Rectal smooth muscle tissue (tissue), 1 donor: ENCODE data around the gene CACNA2D3.

Source experiments
- H3K27ac ChIP-seq: one replicate; pipeline ENCODE4 v1.7.0; 2013; ENCODE audit warnings: low read depth, low read length, inconsistent platforms
- H3K27me3 ChIP-seq: one replicate; pipeline ENCODE4 v1.7.0; 2013; ENCODE audit warnings: low read length; ENCODE audit not compliant: control insufficient read depth, insufficient read depth
- H3K36me3 ChIP-seq: one replicate; pipeline ENCODE4 v1.7.0; 2013; ENCODE audit warnings: low read length; ENCODE audit not compliant: control insufficient read depth, insufficient read depth
- H3K4me1 ChIP-seq: one replicate; pipeline ENCODE4 v1.7.0; 2013; ENCODE audit warnings: low read length; ENCODE audit not compliant: control insufficient read depth, insufficient read depth
- H3K4me3 ChIP-seq: one replicate; pipeline ENCODE4 v1.7.0; 2013; ENCODE audit warnings: low read length
- H3K9ac ChIP-seq: one replicate; pipeline ENCODE4 v1.7.0; 2013; ENCODE audit warnings: low read length

CACNA2D3 gene

GRCh38 chr3:54163441-54163840 lies 41.1 kb downstream of the CACNA2D3 start:
- Histone ChIP-seq H3K4me1 (no peaks in the 10 kb centered on the region), H3K4me3 (no peak overlapping the region), H3K27me3 (no peaks in the 10 kb centered on the region), H3K27ac (no peak overlapping the region), H3K36me3 (no peaks in the 10 kb centered on the region), H3K9ac (no peak overlapping the region)

GRCh38 chr3:54164192-54164975 lies 42.0 kb downstream of the CACNA2D3 start:
- no peaks in the 10 kb centered on the region for H3K27me3 ChIP-seq

GRCh38 chr3:54165865-54166264 lies 43.5 kb downstream of the CACNA2D3 start:
- Histone ChIP-seq H3K4me1 (no peaks in the 10 kb centered on the region), H3K27ac (no peak overlapping the region), H3K9ac (no peak overlapping the region), H3K27me3 (no peaks in the 10 kb centered on the region), H3K36me3 (no peaks in the 10 kb centered on the region), H3K4me3 (no peak overlapping the region)

More at GRCh38 chr3:54164192-54164975, 42.0 kb downstream of the CACNA2D3 start:
- Histone ChIP-seq H3K9ac (no peak overlapping the region), H3K4me3 (no peak overlapping the region), H3K4me1 (no peaks in the 10 kb centered on the region), H3K36me3 (no peaks in the 10 kb centered on the region), H3K27ac (no peak overlapping the region)

GRCh38 chr3:54167999-54168398 lies 45.6 kb downstream of the CACNA2D3 start:
- Histone ChIP-seq H3K27ac (no peak overlapping the region), H3K27me3 (no peaks in the 10 kb centered on the region), H3K4me3 (no peak overlapping the region), H3K9ac (no peak overlapping the region), H3K4me1 (no peaks in the 10 kb centered on the region), H3K36me3 (no peaks in the 10 kb centered on the region)

- Histone ChIP-seq H3K27me3 (no peaks in the 10 kb centered on the region), H3K27ac (no peak overlapping the region), H3K4me1 (no peaks in the 10 kb centered on the region), H3K36me3 (no peaks in the 10 kb centered on the region), H3K9ac (no peak overlapping the region), H3K4me3 (no peak overlapping the region)
Observed at GRCh38 chr3:54168451-54168850, 46.1 kb downstream of the CACNA2D3 start.

- Histone ChIP-seq H3K36me3 (no peaks in the 10 kb centered on the region), H3K27ac (no peak overlapping the region), H3K27me3 (no peaks in the 10 kb centered on the region), H3K9ac (no peak overlapping the region), H3K4me3 (no peak overlapping the region), H3K4me1 (no peaks in the 10 kb centered on the region)
Observed at GRCh38 chr3:54169524-54169923, 47.2 kb downstream of the CACNA2D3 start.

GRCh38 chr3:54171509-54171908 lies 49.2 kb downstream of the CACNA2D3 start:
- Histone ChIP-seq H3K27ac (no peak overlapping the region), H3K27me3 (no peaks in the 10 kb centered on the region), H3K4me3 (no peak overlapping the region), H3K9ac (no peak overlapping the region), H3K4me1 (no peaks in the 10 kb centered on the region), H3K36me3 (no peaks in the 10 kb centered on the region)

GRCh38 chr3:54171951-54172350 lies 49.6 kb downstream of the CACNA2D3 start:
- H3K27me3 ChIP-seq = no peaks in the 10 kb centered on the region
- no peak overlapping the region for H3K9ac ChIP-seq
- no peak overlapping the region for H3K4me3 ChIP-seq
- H3K27ac ChIP-seq = no peak overlapping the region
- H3K36me3 ChIP-seq = no peaks in the 10 kb centered on the region
- H3K4me1 ChIP-seq = no peaks in the 10 kb centered on the region

GRCh38 chr3:54173371-54173770 lies 51.0 kb downstream of the CACNA2D3 start:
- Histone ChIP-seq H3K4me1 (no peaks in the 10 kb centered on the region), H3K27me3 (no peaks in the 10 kb centered on the region), H3K4me3 (no peak overlapping the region), H3K36me3 (no peaks in the 10 kb centered on the region), H3K27ac (no peak overlapping the region), H3K9ac (no peak overlapping the region)

- Histone ChIP-seq H3K36me3 (no peaks in the 10 kb centered on the region), H3K4me3 (no peak overlapping the region)
Observed at GRCh38 chr3:54176106-54176505, 53.8 kb downstream of the CACNA2D3 start.

GRCh38 chr3:54177816-54178215 lies 55.5 kb downstream of the CACNA2D3 start:
- Histone ChIP-seq H3K27me3 (no peaks in the 10 kb centered on the region), H3K36me3 (no peaks in the 10 kb centered on the region)

More at GRCh38 chr3:54176106-54176505, 53.8 kb downstream of the CACNA2D3 start:
- H3K27me3 ChIP-seq = no peaks in the 10 kb centered on the region
- H3K27ac ChIP-seq = no peak overlapping the region
- no peak overlapping the region for H3K9ac ChIP-seq
- no peaks in the 10 kb centered on the region for H3K4me1 ChIP-seq

GRCh38 chr3:54178376-54178775 lies 56.0 kb downstream of the CACNA2D3 start:
- Histone ChIP-seq H3K36me3 (no peaks in the 10 kb centered on the region), H3K4me3 (no peak overlapping the region), H3K27me3 (no peaks in the 10 kb centered on the region), H3K4me1 (no peaks in the 10 kb centered on the region), H3K9ac (no peak overlapping the region), H3K27ac (no peak overlapping the region)

More at GRCh38 chr3:54177816-54178215, 55.5 kb downstream of the CACNA2D3 start:
- H3K9ac ChIP-seq = no peak overlapping the region
- H3K4me3 ChIP-seq = no peak overlapping the region
- no peak overlapping the region for H3K27ac ChIP-seq
- no peaks in the 10 kb centered on the region for H3K4me1 ChIP-seq

- Histone ChIP-seq H3K9ac (no peak overlapping the region), H3K27me3 (no peaks in the 10 kb centered on the region), H3K36me3 (no peaks in the 10 kb centered on the region), H3K4me1 (no peaks in the 10 kb centered on the region), H3K27ac (no peak overlapping the region), H3K4me3 (no peak overlapping the region)
Observed at GRCh38 chr3:54180921-54181320, 58.6 kb downstream of the CACNA2D3 start.
